Stimulated activated CD8-positive, alpha-beta memory T cell treated with anti-CD3 and anti-CD28 coated beads, Interleukin-7, amount 100 ng/mL, for 4 hours (primary cell): ENCODE measurements around the gene DOCK2.
"Not testable (repeated sequence)": the region's sequence is repeated elsewhere in the genome, so short reads cannot be mapped to it uniquely, and the experiment has no call there.

Experiments
- DNase-seq, 2 donors: peaks; one replicate each; pipeline ENCODE4 v3.0.0-alpha.2; 2020; ENCODE audit warnings: low read depth in 2 of 2

The DOCK2 gene

GRCh38 chr5:169788168-169788567 lies 151.1 kb downstream of the DOCK2 start:
- no peak for DNase-seq

- DNase-seq, result no peak
These were observed 152.4 kb downstream of the DOCK2 start for GRCh38 chr5:169789417-169789940.

- no peak for DNase-seq
These were observed 154.2 kb downstream of the DOCK2 start for GRCh38 chr5:169791251-169791650.

- no peak for DNase-seq
These were observed 158.3 kb downstream of the DOCK2 start for GRCh38 chr5:169795338-169795737.

GRCh38 chr5:169796731-169797130 lies 159.7 kb downstream of the DOCK2 start:
- no peak for DNase-seq

- DNase-seq, result no peak
These were observed 160.5 kb downstream of the DOCK2 start for GRCh38 chr5:169797577-169797976.

GRCh38 chr5:169798438-169798837 lies 161.4 kb downstream of the DOCK2 start:
- no peak for DNase-seq

GRCh38 chr5:169798906-169799660 lies 162.0 kb downstream of the DOCK2 start:
- DNase-seq, result no peak

- DNase-seq, result no peak
These were observed 164.3 kb downstream of the DOCK2 start for GRCh38 chr5:169801324-169801777.

- no peak for DNase-seq
These were observed 164.7 kb downstream of the DOCK2 start for GRCh38 chr5:169801781-169802180.

GRCh38 chr5:169803077-169803981 lies 166.3 kb downstream of the DOCK2 start:
- no peak for DNase-seq

- DNase-seq, result no peak
These were observed 167.8 kb downstream of the DOCK2 start for GRCh38 chr5:169804861-169805260.

- peak; percentile 37 to 52 for DNase-seq
These were observed 168.5 kb downstream of the DOCK2 start for GRCh38 chr5:169805527-169805934.

- DNase-seq, result no peak
These were observed 169.0 kb downstream of the DOCK2 start for GRCh38 chr5:169805937-169806700.

GRCh38 chr5:169808118-169808581 lies 171.1 kb downstream of the DOCK2 start:
- DNase-seq, result no peak

GRCh38 chr5:169808880-169809279 lies 171.8 kb downstream of the DOCK2 start:
- DNase-seq, result not testable (repeated sequence)

GRCh38 chr5:169809281-169809680 lies 172.2 kb downstream of the DOCK2 start:
- DNase-seq, result no peak

GRCh38 chr5:169810524-169810923 lies 173.4 kb downstream of the DOCK2 start:
- no peak for DNase-seq

GRCh38 chr5:169811023-169811422 lies 173.9 kb downstream of the DOCK2 start:
- DNase-seq, result no peak

- DNase-seq, result no peak
These were observed 174.6 kb downstream of the DOCK2 start for GRCh38 chr5:169811680-169812079.

GRCh38 chr5:169812786-169813185 lies 175.7 kb downstream of the DOCK2 start:
- DNase-seq, result no peak

- DNase-seq, result no peak
These were observed 177.0 kb downstream of the DOCK2 start for GRCh38 chr5:169814045-169814444.
